ENCODE data around the gene QRFP.

Gene QRFP

GRCh38 chr9:130904070-130905044 is 7.7 kb upstream of the QRFP start:
- DNase-seq (ENCODE audit: extremely low read depth, insufficient read length), result no peak
- no peak overlapping the region for H3K4me3 ChIP-seq (replicated peaks; ENCODE audit: low read depth, low read length)
- H3K36me3 ChIP-seq (ENCODE audit: control insufficient read depth, insufficient read depth, low read length), result no peaks in the 10 kb centered on the region
- no peaks in the 10 kb centered on the region; the same call in 1 of the 2 replicates for H3K27me3 ChIP-seq (replicated peaks; ENCODE audit: control insufficient read depth, insufficient read depth, low read length)
- no peak for TF ChIP-seq CTCF (IDR thresholded peaks at IDR 0.05; ENCODE audit: insufficient read depth, low read length, poor library complexity, severe bottlenecking)

DNA sequence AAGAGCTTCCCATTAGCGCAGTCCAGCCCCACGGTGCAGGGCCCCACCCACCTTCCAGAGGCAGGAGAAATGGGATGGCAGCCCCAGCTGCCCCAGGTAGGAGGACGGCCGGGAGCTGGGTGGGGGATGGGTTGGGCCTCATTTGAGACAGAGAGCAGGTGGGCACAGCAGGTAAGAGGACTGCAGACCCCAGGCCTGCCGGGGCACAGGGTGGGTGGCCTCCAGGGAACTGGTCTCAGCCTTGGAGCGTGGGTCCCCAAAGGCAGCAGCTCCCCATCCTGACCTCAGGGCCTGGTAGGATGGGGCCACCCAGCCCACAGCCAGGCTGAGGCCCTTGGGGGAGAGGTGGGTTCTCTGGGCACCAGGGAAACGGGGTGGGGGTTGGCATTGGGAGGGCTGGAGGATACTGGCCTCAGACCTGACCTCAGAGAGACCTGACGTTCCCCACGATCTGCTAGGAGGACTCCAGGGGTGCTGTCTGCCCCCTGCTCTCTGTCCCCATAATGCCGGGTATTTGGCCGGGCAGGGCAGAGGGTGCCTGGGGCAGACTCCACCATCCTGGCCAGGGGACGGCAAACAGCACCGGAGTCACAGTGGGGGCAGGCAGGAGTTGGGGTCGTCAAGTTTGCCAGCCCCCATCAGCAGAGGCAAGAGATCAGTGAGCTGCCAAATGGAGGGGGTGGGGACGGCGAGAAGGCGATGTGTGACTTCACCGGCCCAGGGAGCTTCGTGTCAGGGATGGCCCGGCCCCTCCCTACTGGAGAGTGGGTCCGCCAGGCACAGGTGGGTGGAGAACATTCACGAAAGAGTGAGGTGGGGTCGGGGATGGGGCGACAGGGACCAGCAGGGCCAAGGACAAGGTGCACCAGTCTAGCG is 6.8 kb upstream of the QRFP start:
- Histone ChIP-seq H3K27me3 (replicated peaks; ENCODE audit: control insufficient read depth, insufficient read depth, low read length) (no peaks in the 10 kb centered on the region; the same call in 1 of the 2 replicates), H3K4me3 (replicated peaks; ENCODE audit: low read depth, low read length) (no peak overlapping the region), H3K36me3 (ENCODE audit: control insufficient read depth, insufficient read depth, low read length) (no peaks in the 10 kb centered on the region)
- DNase-seq (ENCODE audit: extremely low read depth, insufficient read length), result no peak
- no peak for TF ChIP-seq CTCF (IDR thresholded peaks at IDR 0.05; ENCODE audit: insufficient read depth, low read length, poor library complexity, severe bottlenecking)

- Histone ChIP-seq H3K36me3 (ENCODE audit: control insufficient read depth, insufficient read depth, low read length) (no peaks in the 10 kb centered on the region), H3K4me3 (replicated peaks; ENCODE audit: low read depth, low read length) (no peak overlapping the region), H3K27me3 (replicated peaks; ENCODE audit: control insufficient read depth, insufficient read depth, low read length) (no peaks in the 10 kb centered on the region; the same call in 1 of the 2 replicates)
- TF ChIP-seq CTCF (IDR thresholded peaks at IDR 0.05; ENCODE audit: insufficient read depth, low read length, poor library complexity, severe bottlenecking), result no peak
- no peak for DNase-seq (ENCODE audit: extremely low read depth, insufficient read length)
These were observed 5.9 kb upstream of the QRFP start for GRCh38 chr9:130902204-130903185.

GRCh38 chr9:130901498-130902203 is 5.0 kb upstream of the QRFP start:
- no peak for TF ChIP-seq CTCF (IDR thresholded peaks at IDR 0.05; ENCODE audit: insufficient read depth, low read length, poor library complexity, severe bottlenecking)
- no peak for DNase-seq (ENCODE audit: extremely low read depth, insufficient read length)
- Histone ChIP-seq H3K4me3 (replicated peaks; ENCODE audit: low read depth, low read length) (no peak overlapping the region), H3K36me3 (ENCODE audit: control insufficient read depth, insufficient read depth, low read length) (no peaks in the 10 kb centered on the region), H3K27me3 (replicated peaks; ENCODE audit: control insufficient read depth, insufficient read depth, low read length) (no peaks in the 10 kb centered on the region; the same call in 1 of the 2 replicates)
